ENCODE data around the gene ACOX3. TPM values are rescaled to one million over a fixed set of nuclear protein-coding genes. Genes with fewer than 3 reads are reported as not detected.
A peak's percentile ranks its signal among the peaks of the same experiment; 100 is the strongest.

Gene ACOX3
- total and polyA plus RNA-seq, 10 of the 15 experiments (the other 5 are each of a cell fraction or from before 2014, with no cell fraction given): 2.0 to 24.5 (median 14.0) TPM

- H3K79me2 ChIP-seq (ENCODE audit: control insufficient read depth, insufficient read depth, low read length): no peaks in the 10 kb centered on the region
- H3K4me3 ChIP-seq: no peak overlapping the region
- no TSS peak for BruUV-seq (replicated peaks)
- H3K4me1 ChIP-seq (ENCODE audit: control insufficient read depth, insufficient read depth, low read length): no peaks in the 10 kb centered on the region
- no peak overlapping the region for H2AFZ ChIP-seq (ENCODE audit: control insufficient read depth, low read depth, low read length)
- no peaks in the 10 kb centered on the region; the same call in 1 of the 2 replicates for H4K20me1 ChIP-seq (ENCODE audit: control insufficient read depth, insufficient read depth)
- WGBS (ENCODE audit: insufficient coverage, insufficient replicate concordance, low lambda C conversion rate, missing lambda C conversion rate): 85% methylated on average over 8 of the region's 8 CpGs
- FAIRE-seq (no peak), DNase-seq (ENCODE audit: low read depth, low spot score) (no peak), ATAC-seq (0 out of 3 replicates have a peak, but pooled peaks have one; percentile 31)
- H3K9me3 ChIP-seq (replicated peaks; ENCODE audit: control insufficient read depth, insufficient read depth, low read length): no peaks in the 10 kb centered on the region
- in situ Hi-C loops (cut with MboI): loop anchor here (5.0 kb wide), 1 partner anchor 137 kb away; no protein-coding TSS in a partner anchor
- no peak overlapping the region for H3K27ac ChIP-seq (ENCODE audit: control insufficient read depth, insufficient read depth)
- H3K27me3 ChIP-seq (replicated peaks in 1 of 2; ENCODE audit: control insufficient read depth in 2 of 2, insufficient read depth in 2 of 2, low read length in 1 of 2): no peaks in the 10 kb centered on the region
- no peak for TF ChIP-seq SIN3A (IDR thresholded peaks at IDR 0.05; ENCODE audit: low read depth, low read length)
- TF ChIP-seq ESRRA (IDR thresholded peaks at IDR 0.05; ENCODE audit: low read length): no peak
- no peak for TF ChIP-seq IKZF2 (IDR thresholded peaks at IDR 0.05)
- TF ChIP-seq CHD1 (IDR thresholded peaks at IDR 0.05; ENCODE audit: low read depth, low read length): no peak
- TF ChIP-seq BACH1 (IDR thresholded peaks at IDR 0.05; ENCODE audit: borderline replicate concordance): no peak
- no peak for TF ChIP-seq YBX1 (IDR thresholded peaks at IDR 0.05)
- TF ChIP-seq REST (IDR thresholded peaks at IDR 0.05; ENCODE audit: low read depth, low read length): no peak
- TF ChIP-seq PAX8 (IDR thresholded peaks at IDR 0.05): no peak
- no peak for TF ChIP-seq ZNF24 (IDR thresholded peaks at IDR 0.05)
- TF ChIP-seq EED (IDR thresholded peaks at IDR 0.05; ENCODE audit: low read depth): no peak
- TF ChIP-seq KDM1A (IDR thresholded peaks at IDR 0.05; ENCODE audit: borderline replicate concordance): no peak
- TF ChIP-seq ZBTB40 (IDR thresholded peaks at IDR 0.05; ENCODE audit: borderline replicate concordance): no peak
- CTCF ChIA-PET: no interaction called here
- H3K9ac ChIP-seq (ENCODE audit: control insufficient read depth, insufficient read depth, low read length): no peak overlapping the region
- RAD21 ChIA-PET (ENCODE audit: unreplicated experiment): no interaction called here
- no peak overlapping the region for H3K4me2 ChIP-seq (ENCODE audit: control insufficient read depth, insufficient read depth)
- intact Hi-C loops (cut with micrococcal nuclease; ENCODE audit: unreplicated experiment): no loop called here
- POLR2A ChIA-PET: no interaction called here
- SMC1A ChIA-PET (ENCODE audit: uncharacterized antibody, unreplicated experiment): interaction anchor here (0.6 kb wide), 1 partner anchor 111 kb away, joined by 3 read pairs; no protein-coding TSS in a partner anchor
- H3K36me3 ChIP-seq (ENCODE audit: control insufficient read depth in 2 of 2, insufficient read depth in 2 of 2, low read length in 1 of 2): peaks cover 4 to 8% of the 10 kb centered on the region in 2 experiments
These were observed 19.4 kb upstream of the ACOX3 start for GRCh38 chr4:8459867-8460445.
